ENCODE measurements around the gene NUDT17.

The NUDT17 gene

GRCh38 chr1:145895471-145895870 is 50.0 kb downstream of the NUDT17 start:
- ATAC-seq (ENCODE audit: insufficient read depth, low read depth) (no peak), DNase-seq (no peak)
- H3K79me2 ChIP-seq (ENCODE audit: insufficient read depth, low read length), result no peaks in the 10 kb centered on the region
- H3K9me3 ChIP-seq (ENCODE audit: insufficient read depth, low read length, severe bottlenecking), result no peaks in the 10 kb centered on the region
- TF ChIP-seq CTCF (IDR thresholded peaks at IDR 0.05; ENCODE audit: borderline replicate concordance, extremely low read depth, low read length, poor library complexity, severe bottlenecking), result no peak
- no peak for TF ChIP-seq EZH2 (IDR thresholded peaks at IDR 0.05; ENCODE audit: borderline replicate concordance, low read depth, low read length, severe bottlenecking)
- H3K27ac ChIP-seq (ENCODE audit: low read length), result no peak overlapping the region
- H2AFZ ChIP-seq (ENCODE audit: low read depth, low read length), result no peak overlapping the region
- no peak overlapping the region for H3K4me3 ChIP-seq (ENCODE audit: low read depth in 1 of 2, low read length in 2 of 2)
- no peak overlapping the region for H3K4me2 ChIP-seq (ENCODE audit: insufficient read depth, low read length)
- no peaks in the 10 kb centered on the region for H3K4me1 ChIP-seq (ENCODE audit: insufficient read depth, low read length)
- H3K36me3 ChIP-seq (ENCODE audit: insufficient read depth, low read length), result no peaks in the 10 kb centered on the region
- H4K20me1 ChIP-seq (ENCODE audit: insufficient read depth, low read length), result no peaks in the 10 kb centered on the region
- no peak overlapping the region for H3K9ac ChIP-seq (ENCODE audit: low read depth, low read length)
- peaks cover 6% of the 10 kb centered on the region for H3K27me3 ChIP-seq (ENCODE audit: insufficient read depth, low read length, poor library complexity)

- no peak for DNase-seq
- H3K4me2 ChIP-seq (ENCODE audit: insufficient read depth, low read length), result no peak overlapping the region
- TF ChIP-seq CTCF (IDR thresholded peaks at IDR 0.05; ENCODE audit: borderline replicate concordance, extremely low read depth, low read length, poor library complexity, severe bottlenecking), result no peak
- TF ChIP-seq EZH2 (IDR thresholded peaks at IDR 0.05; ENCODE audit: borderline replicate concordance, low read depth, low read length, severe bottlenecking), result no peak
Measured at GRCh38 chr1:145897969-145898368, 52.5 kb downstream of the NUDT17 start.

More at GRCh38 chr1:145897969-145898368, 52.5 kb downstream of the NUDT17 start:
- Histone ChIP-seq H3K4me1 (ENCODE audit: insufficient read depth, low read length) (no peaks in the 10 kb centered on the region), H3K36me3 (ENCODE audit: insufficient read depth, low read length) (no peaks in the 10 kb centered on the region), H3K4me3 (ENCODE audit: low read depth in 1 of 2, low read length in 2 of 2) (no peak overlapping the region), H3K27me3 (ENCODE audit: insufficient read depth, low read length, poor library complexity) (peaks cover 2% of the 10 kb centered on the region), H3K9me3 (ENCODE audit: insufficient read depth, low read length, severe bottlenecking) (no peaks in the 10 kb centered on the region), H3K79me2 (ENCODE audit: insufficient read depth, low read length) (no peaks in the 10 kb centered on the region), H3K27ac (ENCODE audit: low read length) (no peak overlapping the region), H3K9ac (ENCODE audit: low read depth, low read length) (no peak overlapping the region), H4K20me1 (ENCODE audit: insufficient read depth, low read length) (no peaks in the 10 kb centered on the region), H2AFZ (ENCODE audit: low read depth, low read length) (no peak overlapping the region)
- ATAC-seq (ENCODE audit: insufficient read depth, low read depth), result no peak

Measured in DND-41 (cell line).